ENCODE measurements around the gene LCN6.
"Not testable (repeated sequence)": the region's sequence is repeated elsewhere in the genome, so short reads cannot be mapped to it uniquely, and the experiment has no call there.

LCN6 gene

GRCh38 chr9:136722093-136722968 lies 26.0 kb downstream of the LCN6 start:
- no peak for DNase-seq

- no peak for DNase-seq
Observed at GRCh38 chr9:136721339-136722092, 26.8 kb downstream of the LCN6 start.

- no peak for DNase-seq
Observed at GRCh38 chr9:136720898-136721338, 27.4 kb downstream of the LCN6 start.

- no peak for DNase-seq
Observed at GRCh38 chr9:136720251-136720897, 28.0 kb downstream of the LCN6 start.

- peak in 1 of 2 donors; percentile 45 for DNase-seq
Observed at GRCh38 chr9:136719195-136719880, 29.0 kb downstream of the LCN6 start.

- no peak for DNase-seq
Observed at GRCh38 chr9:136718345-136719194, 29.8 kb downstream of the LCN6 start.

DNA sequence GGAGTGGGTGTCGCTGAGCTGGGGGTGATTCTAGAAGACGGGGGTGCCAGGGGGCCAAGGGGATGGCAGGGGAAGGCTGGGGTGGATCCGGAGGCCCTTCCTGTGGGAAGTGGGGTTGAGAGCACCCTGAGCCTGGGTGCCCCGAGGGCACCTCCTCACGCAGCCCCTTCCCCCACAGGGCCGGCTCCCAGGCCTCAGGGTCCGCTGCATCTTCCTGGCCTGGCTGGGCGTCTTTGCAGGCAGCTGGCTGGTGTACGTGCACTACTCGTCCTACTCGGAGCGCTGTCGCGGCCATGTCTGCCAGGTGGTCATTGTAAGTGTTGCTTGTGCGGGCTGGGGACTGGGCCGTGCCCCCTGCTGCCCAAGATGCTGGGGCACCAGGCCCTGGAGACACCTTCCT lies 30.9 kb downstream of the LCN6 start:
- DNase-seq, result no peak

DNA sequence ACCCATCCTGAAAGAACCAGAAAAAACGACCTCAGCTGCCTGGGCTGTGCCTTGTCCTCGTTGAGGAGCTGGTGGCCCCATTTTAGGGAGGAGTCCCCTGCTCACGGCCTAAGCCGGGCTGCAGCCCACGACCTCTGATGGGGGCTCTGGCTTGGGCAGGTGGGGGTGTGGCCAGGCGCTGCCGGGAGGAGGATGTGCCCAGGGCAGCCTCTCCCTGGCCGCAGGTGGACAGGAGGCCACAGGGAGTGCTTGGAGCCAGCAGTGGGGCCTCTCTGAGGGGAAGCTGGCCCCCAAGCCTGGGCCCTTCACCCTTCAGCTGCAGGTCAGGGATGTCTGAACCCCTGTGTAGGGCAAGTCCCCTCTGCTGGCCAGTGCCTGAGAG lies 33.4 kb downstream of the LCN6 start:
- no peak for DNase-seq

GRCh38 chr9:136714096-136714892 lies 34.0 kb downstream of the LCN6 start:
- DNase-seq, result no peak

GRCh38 chr9:136713550-136713949 lies 34.8 kb downstream of the LCN6 start:
- DNase-seq, result no peak

- DNase-seq, result no peak
Observed at GRCh38 chr9:136712690-136713544, 35.4 kb downstream of the LCN6 start.

DNA sequence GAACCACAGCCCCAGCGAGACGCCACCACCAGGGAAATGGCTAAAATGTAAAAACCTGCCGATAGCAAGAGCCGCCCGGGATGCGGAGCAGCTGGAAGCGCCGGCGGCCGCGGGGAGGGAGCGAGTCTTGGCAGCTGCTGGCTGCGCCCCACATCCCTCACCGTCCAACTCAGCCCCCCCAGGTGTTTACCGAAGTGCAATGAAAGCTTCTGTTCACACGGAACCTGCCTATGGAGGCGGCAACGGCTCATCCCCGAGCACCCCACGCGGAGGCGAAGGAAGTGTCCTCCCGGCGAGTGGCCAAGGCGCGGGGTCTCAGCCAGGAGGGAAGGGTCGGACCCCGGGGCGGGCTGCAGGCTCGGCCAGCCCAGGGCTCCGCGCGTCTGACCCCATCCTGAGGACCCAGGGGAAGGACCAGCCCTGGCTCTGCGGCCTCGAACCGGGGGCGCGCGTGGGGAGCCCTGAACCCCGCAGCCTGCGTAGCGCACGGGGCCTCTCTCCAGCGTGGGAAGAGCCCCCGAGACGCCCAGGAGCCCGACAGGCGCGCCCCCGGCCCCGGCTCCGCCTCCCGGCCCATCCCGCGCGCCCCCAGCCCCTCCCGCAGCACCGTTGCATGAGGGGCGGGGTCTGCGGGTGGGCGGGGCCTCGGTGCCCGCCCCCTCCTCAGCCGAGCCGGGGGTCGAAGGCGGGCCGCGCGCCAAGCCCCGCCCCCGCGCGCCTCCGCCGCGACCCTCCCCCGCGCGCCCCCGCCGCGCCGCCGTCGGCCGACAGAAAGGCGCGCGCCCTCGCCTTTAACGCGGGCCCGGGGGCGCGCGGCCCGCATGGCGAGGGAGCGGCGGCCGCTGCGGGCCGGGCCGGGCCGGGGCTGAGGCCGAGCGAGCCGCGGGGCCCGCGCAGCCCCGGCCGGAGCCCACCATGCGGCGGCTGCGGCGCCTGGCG lies 36.3 kb downstream of the LCN6 start, which contains the start of gene DIPK1B:
DIPK1B (plus strand) TSS at position 822 of the 939 bp plus-strand sequence; CDS start at position 916, 94 bp downstream.
- DNase-seq, result no peak

DNA sequence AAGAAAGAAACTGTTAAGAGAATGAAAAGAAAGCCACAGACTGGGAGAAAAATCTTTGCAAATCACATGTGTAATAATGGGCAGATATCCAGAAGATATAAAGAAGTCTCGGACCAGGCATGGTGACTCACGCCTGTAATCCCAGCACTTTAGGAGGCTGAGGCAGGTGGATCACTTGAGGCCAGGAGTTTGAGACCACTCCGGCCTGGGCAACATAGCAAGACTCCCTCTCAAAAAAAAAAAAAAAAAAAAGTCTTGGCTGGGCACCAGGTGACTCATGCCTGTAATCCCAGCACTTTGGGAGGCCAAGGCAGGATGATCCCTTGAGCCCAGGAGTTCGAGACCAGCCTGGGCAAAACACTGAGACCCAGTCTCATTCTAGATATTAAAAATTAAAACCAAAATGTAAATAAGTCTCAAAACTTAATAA lies 37.1 kb downstream of the LCN6 start:
- not testable (repeated sequence) for DNase-seq

DNA sequence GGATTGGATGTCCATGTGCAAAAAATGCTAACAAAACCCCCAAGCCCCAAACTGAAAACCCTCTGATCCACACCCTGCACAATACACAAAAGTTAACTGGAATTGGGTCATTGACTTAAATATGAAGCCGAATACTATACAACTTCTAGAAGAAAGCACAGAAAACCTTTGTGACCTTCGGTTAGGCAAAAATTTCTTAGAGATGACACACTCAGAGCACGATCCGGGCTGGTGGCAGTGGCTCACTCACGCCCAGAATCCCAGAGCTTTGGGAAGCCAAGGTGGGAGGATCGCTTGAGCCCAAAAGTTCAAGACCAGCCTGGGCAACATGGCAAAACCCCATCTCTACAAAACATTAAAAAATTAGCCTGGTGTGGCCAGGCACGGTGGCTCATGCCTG lies 37.8 kb downstream of the LCN6 start:
- DNase-seq, result no peak

DNA sequence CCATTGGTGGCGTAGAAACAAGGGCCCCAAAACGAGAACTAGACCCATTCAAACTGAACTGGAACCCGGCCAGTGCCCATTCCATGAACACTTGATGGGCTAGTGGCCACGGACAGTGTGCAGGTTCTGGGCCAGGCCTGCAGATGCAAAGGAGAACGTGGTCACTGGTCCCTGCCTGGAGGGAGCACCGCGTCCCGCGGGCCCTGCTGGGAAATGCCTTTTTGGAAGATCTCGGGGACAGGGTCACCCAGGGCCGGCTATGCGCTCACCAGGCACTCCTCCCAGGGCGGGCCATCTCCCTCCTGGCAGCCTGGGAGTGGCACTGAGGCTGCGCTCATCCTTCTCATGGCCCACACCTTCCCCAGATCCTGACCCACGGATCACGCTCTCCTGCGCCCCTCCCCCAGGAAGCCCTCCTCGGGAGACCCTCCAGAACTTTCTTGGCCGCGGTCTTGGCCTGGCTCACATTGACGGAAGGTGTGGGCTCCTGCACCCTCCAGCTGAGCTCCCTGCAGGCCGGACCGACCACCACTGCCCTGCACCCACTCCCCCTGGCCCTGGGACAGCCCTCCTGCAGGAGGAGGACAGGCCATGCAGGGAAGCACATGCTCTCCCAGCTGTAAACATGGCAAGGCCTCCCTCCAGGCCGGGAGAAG lies 38.7 kb downstream of the LCN6 start:
- no peak for DNase-seq

GRCh38 chr9:136707849-136708517 lies 40.3 kb downstream of the LCN6 start:
- no peak for DNase-seq

GRCh38 chr9:136707011-136707410 lies 41.3 kb downstream of the LCN6 start:
- no peak for DNase-seq

- peak in 1 of 2 donors; percentile 47 for DNase-seq
Observed at GRCh38 chr9:136705564-136705963, 42.8 kb downstream of the LCN6 start.
